ENCODE results near the gene ZNF764.
A peak's percentile ranks its signal among the peaks of the same experiment; 100 is the strongest.
"Not testable (repeated sequence)": the region's sequence is repeated elsewhere in the genome, so short reads cannot be mapped to it uniquely, and the experiment has no call there.

ZNF764 gene

DNA sequence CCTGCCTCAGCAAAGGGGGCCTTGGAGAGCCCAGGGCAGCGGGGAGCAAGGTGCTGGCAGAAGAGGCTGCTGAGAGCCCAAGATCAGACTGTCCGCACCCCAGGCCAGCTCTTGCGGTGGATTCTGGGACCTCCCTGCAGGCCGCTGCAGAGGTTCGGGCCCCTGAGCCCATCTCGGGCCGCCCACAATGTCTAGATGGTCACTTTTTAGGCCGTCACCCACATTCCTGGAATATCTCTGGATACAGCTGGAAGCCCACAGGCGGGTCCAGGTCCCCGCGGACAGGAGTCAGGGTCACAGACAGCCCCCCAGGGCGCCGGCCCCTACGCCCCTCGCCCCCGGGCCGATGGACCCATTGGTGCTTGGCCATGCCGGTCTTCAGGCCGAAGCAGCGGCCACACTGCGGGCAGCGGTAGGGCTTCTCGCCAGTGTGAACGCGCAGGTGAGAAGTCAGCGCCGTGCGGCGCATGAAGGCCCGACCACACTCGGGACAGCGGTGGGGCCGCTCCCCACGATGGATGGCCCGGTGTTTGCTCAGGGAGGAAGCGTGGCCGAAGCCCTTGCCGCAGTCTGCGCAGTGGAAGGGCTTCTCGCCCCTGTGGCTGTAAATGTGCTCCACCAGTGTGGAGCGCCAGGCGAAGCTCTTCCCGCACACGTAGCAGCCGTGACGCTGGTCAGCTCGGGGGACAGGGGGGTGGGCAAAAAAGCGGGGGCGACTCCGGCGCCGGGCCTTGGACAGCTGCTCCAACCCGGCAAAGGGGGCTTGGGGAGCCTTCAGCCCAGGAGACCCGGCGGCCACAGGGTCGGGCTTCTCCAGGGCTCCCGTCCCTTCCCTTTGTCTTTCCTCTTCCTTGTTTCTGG is 25.7 kb downstream of the ZNF764 start:
- Mint-ChIP-seq H3K9me3 (no peaks in the 10 kb centered on the region), H3K27me3 (no peaks in the 10 kb centered on the region), H3K27ac (no peak overlapping the region), H3K4me1 (peaks cover 20% of the 10 kb centered on the region), H3K36me3 (no peaks in the 10 kb centered on the region), H3K4me3 (peak overlapping the region; percentile 24)
- no peak for ATAC-seq (ENCODE audit: low read depth)
- DNase-seq (ENCODE audit: low spot score in 2 of 2): no peak

DNA sequence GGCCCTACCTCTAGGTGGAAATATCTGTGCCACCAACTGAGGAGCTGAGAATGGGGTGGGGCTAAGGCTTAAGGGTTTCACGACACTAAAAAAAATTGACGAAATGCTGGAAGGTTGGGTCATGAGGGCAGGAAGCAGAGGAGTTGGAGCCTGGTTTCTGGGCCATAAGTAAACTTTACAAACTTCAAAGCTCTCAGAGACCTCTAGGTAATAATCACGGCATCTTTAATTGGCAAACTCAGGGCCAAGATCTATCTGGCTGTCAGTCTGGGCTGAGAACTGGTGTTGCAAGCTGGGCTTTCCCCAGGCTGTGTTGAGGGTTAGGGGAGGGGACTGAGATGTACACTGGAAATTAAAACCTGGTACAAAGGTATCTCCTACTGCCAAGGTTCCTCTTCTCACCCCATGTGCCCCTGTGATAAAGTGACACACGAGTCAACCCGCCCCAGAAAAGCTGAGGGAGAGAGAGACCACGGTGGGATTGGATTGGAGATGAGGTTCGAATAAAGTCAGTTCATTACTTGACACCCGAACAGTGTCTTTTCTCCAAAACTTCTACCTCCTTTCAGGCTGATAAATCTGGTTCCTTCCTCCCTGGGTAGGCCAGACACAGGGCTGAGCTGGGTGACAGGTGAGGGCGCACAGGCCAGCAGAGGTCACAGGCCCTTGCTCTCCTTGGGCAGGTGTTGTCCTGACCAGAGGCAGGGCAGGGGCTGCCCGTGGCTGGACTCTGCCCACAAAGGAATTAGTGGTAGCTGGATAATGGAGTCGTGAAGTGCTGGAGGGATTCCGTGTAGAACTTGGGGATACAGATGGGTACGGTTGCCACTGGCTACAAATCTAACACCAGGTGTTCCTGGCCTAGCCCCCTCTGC is 27.8 kb downstream of the ZNF764 start:
- DNase-seq (ENCODE audit: low spot score in 2 of 2) (no peak), ATAC-seq (ENCODE audit: low read depth) (no peak)
- Mint-ChIP-seq H3K27me3 (no peaks in the 10 kb centered on the region), H3K27ac (no peak overlapping the region), H3K36me3 (no peaks in the 10 kb centered on the region), H3K4me3 (no peak overlapping the region), H3K4me1 (peaks cover 22% of the 10 kb centered on the region), H3K9me3 (no peaks in the 10 kb centered on the region)

DNA sequence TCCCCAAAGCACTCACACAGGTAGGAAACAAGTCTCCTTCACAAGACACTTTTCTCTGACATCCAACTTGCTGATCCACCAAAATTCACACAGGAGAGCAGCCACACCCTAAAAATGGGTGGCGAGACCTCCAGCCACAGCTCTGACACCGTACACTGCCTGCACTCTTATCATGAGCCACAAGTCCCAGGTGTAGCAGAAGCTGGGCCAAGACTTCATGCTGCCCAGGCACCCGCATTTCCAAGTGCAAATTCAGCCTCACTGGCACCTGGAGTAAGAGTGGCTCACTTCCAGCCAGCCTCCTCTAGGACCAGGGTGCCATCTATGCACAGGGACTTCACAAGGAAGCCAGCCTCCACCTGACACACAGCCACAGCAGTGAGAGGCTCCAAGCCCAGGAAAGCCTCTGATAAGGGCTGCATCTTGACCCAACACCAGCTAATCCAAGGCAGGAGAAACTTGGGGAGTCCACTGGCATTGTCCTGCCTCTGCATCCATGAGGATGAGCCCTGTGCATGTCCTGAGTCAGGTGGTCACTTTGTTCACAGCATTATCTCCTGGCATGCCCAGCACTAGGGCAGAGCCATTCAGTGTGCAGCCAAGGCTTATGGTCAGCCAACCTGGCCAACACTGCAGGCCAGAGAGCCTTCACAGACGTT is 29.2 kb downstream of the ZNF764 start:
- H3K27ac Mint-ChIP-seq: no peak overlapping the region
- DNase-seq (ENCODE audit: low spot score in 2 of 2): no peak
- no peaks in the 10 kb centered on the region for H3K27me3 Mint-ChIP-seq

GRCh38 chr16:30527635-30528178 is 30.5 kb downstream of the ZNF764 start:
- peak overlapping the region; percentile 94 for H3K4me3 Mint-ChIP-seq
- peaks cover 16% of the 10 kb centered on the region for H3K4me1 Mint-ChIP-seq

More for the DNA sequence above, 29.2 kb downstream of the ZNF764 start:
- Mint-ChIP-seq H3K9me3 (no peaks in the 10 kb centered on the region), H3K36me3 (peaks cover 3% of the 10 kb centered on the region), H3K4me3 (no peak overlapping the region), H3K4me1 (peaks cover 19% of the 10 kb centered on the region)
- ATAC-seq (ENCODE audit: low read depth): no peak

DNA sequence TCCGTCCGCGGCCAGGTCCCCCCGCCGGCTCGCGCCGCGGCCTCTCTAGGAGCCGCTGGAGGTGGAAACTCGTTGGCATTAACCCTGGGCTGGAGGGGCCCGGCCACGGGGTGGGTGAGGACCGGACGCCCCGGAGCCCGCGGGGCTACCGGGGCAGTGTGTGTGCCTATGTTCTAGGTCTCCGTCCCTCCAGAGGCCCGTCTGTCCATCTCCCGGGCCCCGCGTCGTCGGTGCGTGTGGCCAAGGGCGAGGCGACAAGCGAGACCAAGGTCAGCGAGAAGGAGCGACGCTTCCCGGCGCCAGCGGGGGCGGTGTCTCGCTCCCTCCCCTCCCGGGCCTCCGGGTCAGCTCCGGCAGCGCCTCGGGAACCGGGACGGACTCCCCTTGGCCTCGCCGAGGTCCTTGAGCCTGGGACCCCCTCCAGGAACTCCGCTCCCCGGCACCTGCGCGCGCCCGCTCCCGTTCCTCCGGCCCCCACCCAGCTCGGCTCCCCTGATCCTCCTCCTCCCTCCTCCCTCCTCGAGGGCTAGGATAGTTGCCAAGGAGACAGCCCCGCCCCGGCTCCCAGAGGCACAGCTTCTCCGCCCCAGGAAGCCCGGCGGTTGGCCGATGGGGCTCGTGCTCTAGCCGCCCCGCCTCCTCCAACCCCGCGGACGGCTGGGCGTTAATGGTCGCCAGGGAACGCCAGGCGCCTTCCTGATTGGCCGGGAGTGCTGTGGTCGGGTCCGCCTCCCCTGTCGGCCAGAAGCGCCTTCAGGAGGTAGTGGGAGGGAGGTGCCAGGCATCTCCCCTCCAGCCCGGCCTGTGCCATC is 31.1 kb downstream of the ZNF764 start:
- ATAC-seq (ENCODE audit: low read depth) (peak; percentile 77), DNase-seq (ENCODE audit: low spot score in 2 of 2) (peak; percentile 82 to 86)
- Mint-ChIP-seq H3K27me3 (no peaks in the 10 kb centered on the region), H3K27ac (peak overlapping the region; percentile 91), H3K9me3 (no peaks in the 10 kb centered on the region), H3K36me3 (peaks cover 6% of the 10 kb centered on the region), H3K4me1 (peaks cover 20% of the 10 kb centered on the region), H3K4me3 (peak overlapping the region; percentile 94)

More at GRCh38 chr16:30527635-30528178, 30.5 kb downstream of the ZNF764 start:
- Mint-ChIP-seq H3K9me3 (no peaks in the 10 kb centered on the region), H3K27me3 (no peaks in the 10 kb centered on the region), H3K36me3 (peaks cover 3% of the 10 kb centered on the region), H3K27ac (peak overlapping the region; percentile 91)
- ATAC-seq (ENCODE audit: low read depth) (peak; percentile 57), DNase-seq (ENCODE audit: low spot score in 2 of 2) (peak in 1 of 2 donors; percentile 61)

DNA sequence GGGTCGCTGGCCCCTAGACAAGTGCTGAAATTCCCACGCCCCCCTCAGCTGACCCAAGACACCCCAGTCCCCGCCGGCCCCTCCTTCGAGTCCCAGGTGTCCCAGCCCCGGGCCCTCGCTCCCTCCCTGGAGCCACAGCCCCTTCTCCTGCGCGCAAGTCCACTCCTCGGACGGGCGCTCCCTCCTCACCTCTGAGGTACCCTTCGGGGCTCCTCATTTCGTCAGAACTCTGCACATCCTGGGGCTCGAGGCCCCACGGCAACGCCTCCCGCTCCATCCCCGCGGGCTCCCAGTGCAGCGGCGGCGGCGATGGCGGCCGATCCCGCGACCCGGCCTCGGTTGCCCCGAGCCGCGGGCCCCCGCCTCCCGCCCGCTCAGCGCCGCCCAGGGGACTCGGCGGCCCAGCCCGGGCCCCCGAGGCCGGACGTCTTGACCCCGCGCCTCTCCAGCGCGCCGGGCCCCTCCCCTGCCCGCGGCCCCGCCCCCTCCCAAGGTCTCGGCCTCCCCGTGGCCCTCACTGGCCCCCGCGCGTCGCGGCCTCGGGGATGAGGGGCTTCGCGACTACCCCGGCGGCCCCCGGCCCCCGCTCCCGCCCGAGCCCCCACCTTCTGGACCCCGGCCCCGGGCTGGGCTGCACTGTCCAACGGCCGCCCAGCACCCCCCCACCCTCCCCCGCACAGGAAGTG is 31.9 kb downstream of the ZNF764 start, which contains the start of gene ZNF768:
Gene ZNF768, minus strand, starts transcription at position 430 of the 686 bp plus-strand sequence. Its CDS starts 153 bp downstream, at position 277.
- H3K27ac Mint-ChIP-seq: peak within 1 kb of the TSS; percentile 91
- peaks cover 20% of the 10 kb centered on the region for H3K4me1 Mint-ChIP-seq
- H3K9me3 Mint-ChIP-seq: no peaks in the 10 kb centered on the region
- ATAC-seq (ENCODE audit: low read depth) (peak; percentile 9), DNase-seq (ENCODE audit: low spot score in 2 of 2) (peak in 1 of 2 donors; percentile 33)
- H3K27me3 Mint-ChIP-seq: no peaks in the 10 kb centered on the region
- peaks cover 6% of the 10 kb centered on the region for H3K36me3 Mint-ChIP-seq
- H3K4me3 Mint-ChIP-seq: peak within 1 kb of the TSS; percentile 94

DNA sequence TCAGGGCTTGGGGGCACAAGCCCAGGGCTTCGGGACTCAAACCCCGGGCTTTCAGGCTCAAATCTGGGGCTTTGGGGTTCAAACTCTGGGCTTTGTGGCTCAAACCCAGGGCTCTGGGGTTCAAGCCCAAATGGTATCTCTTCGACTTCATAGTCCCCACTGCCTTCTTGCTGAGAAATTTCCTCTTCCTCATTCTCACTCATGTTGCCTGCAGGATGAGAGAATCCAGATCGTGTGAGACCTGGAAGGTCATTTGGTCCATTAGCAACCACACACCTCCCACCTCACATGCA is 32.4 kb downstream of the ZNF764 start:
- no peak for DNase-seq (ENCODE audit: low spot score in 2 of 2)
- H3K36me3 Mint-ChIP-seq: peaks cover 6% of the 10 kb centered on the region
- ATAC-seq (ENCODE audit: low read depth): no peak
- peaks cover 20% of the 10 kb centered on the region for H3K4me1 Mint-ChIP-seq
- H3K27me3 Mint-ChIP-seq: no peaks in the 10 kb centered on the region
- no peaks in the 10 kb centered on the region for H3K9me3 Mint-ChIP-seq
- H3K4me3 Mint-ChIP-seq: peak overlapping the region; percentile 83
- no peak overlapping the region for H3K27ac Mint-ChIP-seq

- Mint-ChIP-seq H3K4me3 (peak overlapping the region; percentile 22), H3K27ac (no peak overlapping the region), H3K27me3 (no peaks in the 10 kb centered on the region), H3K4me1 (peaks cover 20% of the 10 kb centered on the region), H3K9me3 (no peaks in the 10 kb centered on the region), H3K36me3 (peaks cover 7% of the 10 kb centered on the region)
- ATAC-seq (ENCODE audit: low read depth): no peak
- DNase-seq (ENCODE audit: low spot score in 2 of 2): no peak
Measured at GRCh38 chr16:30524575-30525568, 33.3 kb downstream of the ZNF764 start.

DNA sequence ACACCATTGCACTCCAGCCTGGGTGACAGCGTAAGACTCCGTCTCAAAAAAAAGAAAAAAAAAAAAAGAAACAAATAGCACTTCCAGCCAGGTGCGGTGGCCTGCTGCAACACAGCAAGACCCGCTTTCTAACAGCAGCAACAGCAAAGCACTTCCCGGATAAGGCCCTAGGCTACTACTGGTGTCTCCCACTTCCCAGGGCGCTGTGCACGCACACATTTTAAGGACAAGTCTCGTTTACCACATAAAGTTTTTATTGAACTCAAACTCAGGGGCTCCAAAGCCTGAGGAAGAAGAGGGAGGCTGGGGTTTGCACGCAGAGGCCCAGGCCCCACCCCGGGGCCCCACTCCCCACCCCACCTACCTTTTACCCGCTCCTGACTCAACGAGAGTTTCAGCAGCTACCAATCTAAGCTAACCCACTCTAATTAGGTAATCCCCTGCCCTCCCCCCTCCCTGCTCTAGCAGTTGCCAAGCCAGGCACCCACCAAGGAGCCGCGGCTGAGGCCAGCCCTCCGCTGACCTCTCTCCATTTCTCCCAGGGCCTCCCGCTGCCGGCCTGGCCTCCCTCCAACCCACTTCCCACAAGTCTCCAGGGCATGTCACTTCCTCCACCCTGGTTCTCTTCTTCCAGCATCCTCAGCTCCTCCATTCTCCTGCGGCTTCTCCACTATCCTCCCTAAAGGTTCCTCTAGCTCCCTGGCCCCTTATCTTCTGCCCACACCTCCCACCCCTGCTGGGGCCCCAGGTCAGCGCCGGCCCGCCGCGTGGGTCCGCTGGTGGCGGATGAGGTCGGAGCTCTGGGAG is 34.2 kb downstream of the ZNF764 start:
- H3K27ac Mint-ChIP-seq: no peak overlapping the region
- DNase-seq (ENCODE audit: low spot score in 2 of 2) (no peak), ATAC-seq (ENCODE audit: low read depth) (no peak)
- H3K36me3 Mint-ChIP-seq: peaks cover 15% of the 10 kb centered on the region
- H3K9me3 Mint-ChIP-seq: no peaks in the 10 kb centered on the region
- H3K27me3 Mint-ChIP-seq: no peaks in the 10 kb centered on the region
- H3K4me3 Mint-ChIP-seq: no peak overlapping the region
- H3K4me1 Mint-ChIP-seq: peaks cover 20% of the 10 kb centered on the region

- Mint-ChIP-seq H3K27ac (peak overlapping the region; percentile 3), H3K36me3 (peaks cover 20% of the 10 kb centered on the region), H3K4me1 (peaks cover 13% of the 10 kb centered on the region)
- not testable (repeated sequence) for H3K27me3 Mint-ChIP-seq; ATAC-seq (ENCODE audit: low read depth); H3K4me3 Mint-ChIP-seq; H3K9me3 Mint-ChIP-seq; DNase-seq (ENCODE audit: low spot score in 2 of 2)
Measured at GRCh38 chr16:30522702-30523463, 35.3 kb downstream of the ZNF764 start.

Data from memory B cell (primary cell).